Thyroid gland (tissue), 4 donors: ENCODE data around the gene NACC1.

Source experiments
- POLR2A ChIP-seq, 2 donors: fragments of 450-650 bp; IDR thresholded peaks; one replicate each; pipeline ENCODE4 v1.6.1; 2017; ENCODE audit warnings: antibody characterized with exemption in 2 of 2, mild to moderate bottlenecking in 2 of 2, moderate library complexity in 1 of 2
- TF ChIP-seq, protein P1 (sequence below), 6 experiments: fragments of 200-600 bp in 3 of 6; fragments of 450-650 bp in 3 of 6; sonication (generic) in 3 of 6; IDR thresholded peaks; one replicate each; pipeline ENCODE4 v1.5.1; 2016 to 2019; ENCODE audit warnings: antibody characterized with exemption in 6 of 6, mild to moderate bottlenecking in 2 of 6, inconsistent platforms in 1 of 6, moderate library complexity in 1 of 6

DNA sequence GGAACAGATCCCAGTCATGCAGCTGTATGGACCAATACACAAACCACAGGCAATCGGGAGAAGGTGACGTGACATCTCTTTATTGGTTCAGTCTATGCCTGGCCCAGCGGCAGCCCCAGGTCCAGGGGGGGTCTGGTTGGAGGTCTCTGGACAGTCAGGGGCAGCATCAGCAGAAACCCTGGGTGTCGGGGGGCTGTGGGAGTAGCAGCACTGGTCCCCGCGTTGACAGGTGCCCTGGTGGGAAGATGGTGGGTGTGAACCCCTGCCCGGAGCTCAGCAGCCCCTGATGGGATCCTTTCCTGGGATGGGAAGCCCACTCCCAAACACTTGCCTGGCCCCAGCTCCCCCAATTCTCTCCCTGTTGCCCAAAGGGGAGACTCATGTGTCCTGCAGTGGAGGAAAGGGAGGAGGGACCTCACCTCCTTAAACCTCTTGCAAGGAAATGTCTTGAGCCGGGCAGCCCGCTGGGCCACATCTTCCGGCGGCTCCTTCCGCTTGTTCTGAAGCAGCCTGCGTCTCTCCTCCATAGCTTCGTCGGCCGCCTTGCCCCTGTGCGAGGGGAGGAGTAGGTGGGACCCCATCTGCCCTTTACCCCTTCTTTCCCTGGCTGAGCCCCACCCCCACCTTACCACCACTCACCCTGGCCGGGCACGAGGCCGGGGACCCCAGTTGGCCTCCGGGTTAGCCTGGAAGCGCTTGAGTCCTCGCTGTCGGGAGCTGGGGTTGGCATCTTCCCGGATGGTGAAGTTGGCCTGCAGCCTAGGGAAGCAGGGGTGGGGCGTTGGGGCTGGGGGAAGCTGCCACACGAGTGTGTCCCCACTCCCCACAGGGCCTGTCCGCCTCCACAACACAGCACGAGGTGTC is 13.0 kb upstream of the NACC1 start:
- TF ChIP-seq, protein P1, sequence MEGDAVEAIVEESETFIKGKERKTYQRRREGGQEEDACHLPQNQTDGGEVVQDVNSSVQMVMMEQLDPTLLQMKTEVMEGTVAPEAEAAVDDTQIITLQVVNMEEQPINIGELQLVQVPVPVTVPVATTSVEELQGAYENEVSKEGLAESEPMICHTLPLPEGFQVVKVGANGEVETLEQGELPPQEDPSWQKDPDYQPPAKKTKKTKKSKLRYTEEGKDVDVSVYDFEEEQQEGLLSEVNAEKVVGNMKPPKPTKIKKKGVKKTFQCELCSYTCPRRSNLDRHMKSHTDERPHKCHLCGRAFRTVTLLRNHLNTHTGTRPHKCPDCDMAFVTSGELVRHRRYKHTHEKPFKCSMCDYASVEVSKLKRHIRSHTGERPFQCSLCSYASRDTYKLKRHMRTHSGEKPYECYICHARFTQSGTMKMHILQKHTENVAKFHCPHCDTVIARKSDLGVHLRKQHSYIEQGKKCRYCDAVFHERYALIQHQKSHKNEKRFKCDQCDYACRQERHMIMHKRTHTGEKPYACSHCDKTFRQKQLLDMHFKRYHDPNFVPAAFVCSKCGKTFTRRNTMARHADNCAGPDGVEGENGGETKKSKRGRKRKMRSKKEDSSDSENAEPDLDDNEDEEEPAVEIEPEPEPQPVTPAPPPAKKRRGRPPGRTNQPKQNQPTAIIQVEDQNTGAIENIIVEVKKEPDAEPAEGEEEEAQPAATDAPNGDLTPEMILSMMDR (IDR thresholded peaks at IDR 0.05) = no peak
- no peak for TF ChIP-seq POLR2A (IDR thresholded peaks at IDR 0.05)
